SH-SY5Y (cell line): ENCODE data around the gene VASP.

Source experiments
- GATA2 ChIP-seq: IDR thresholded peaks from 2 replicates; pipeline ENCODE4 v1.6.1; 2011; ENCODE audit warnings: mild to moderate bottlenecking, low read depth, low read length
- GATA3 ChIP-seq: IDR thresholded peaks from 2 replicates; pipeline ENCODE4 v1.6.1; 2011; ENCODE audit warnings: low read depth, mild to moderate bottlenecking, low read length, moderate library complexity

Gene VASP

DNA sequence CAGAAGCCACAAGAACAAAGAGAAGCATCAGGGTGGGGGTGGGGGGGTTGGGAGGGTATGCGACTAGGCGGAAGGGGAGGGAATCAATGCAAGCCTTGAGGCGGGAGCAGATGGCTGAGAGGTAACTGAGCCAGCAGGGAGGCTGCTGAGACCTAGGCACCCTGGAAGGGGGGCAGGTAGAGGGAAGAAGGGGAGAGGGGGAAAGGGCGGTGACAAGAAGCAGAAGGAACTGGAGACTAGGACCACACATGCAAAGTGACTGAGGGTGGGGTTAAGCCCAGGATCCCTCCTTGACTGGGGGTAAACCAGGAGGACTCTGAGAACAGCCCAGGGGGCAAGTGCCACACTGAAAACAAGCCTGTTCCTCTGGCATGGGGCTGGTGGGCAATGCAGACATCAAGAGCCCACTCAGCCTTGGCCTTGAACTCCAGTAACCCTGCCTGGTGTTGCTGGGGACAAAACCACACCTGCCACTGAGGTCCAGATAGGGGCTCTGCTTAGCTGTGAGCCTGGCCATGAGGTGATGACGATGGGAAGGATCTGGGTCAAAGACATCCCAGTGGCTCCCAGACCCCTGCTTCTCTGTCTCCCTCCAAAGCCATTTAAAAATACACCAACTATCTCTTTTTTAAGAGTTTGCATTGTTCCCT, 57.0 kb downstream of the VASP start:
- TF ChIP-seq GATA2 (no peak), GATA3 (no peak)

DNA sequence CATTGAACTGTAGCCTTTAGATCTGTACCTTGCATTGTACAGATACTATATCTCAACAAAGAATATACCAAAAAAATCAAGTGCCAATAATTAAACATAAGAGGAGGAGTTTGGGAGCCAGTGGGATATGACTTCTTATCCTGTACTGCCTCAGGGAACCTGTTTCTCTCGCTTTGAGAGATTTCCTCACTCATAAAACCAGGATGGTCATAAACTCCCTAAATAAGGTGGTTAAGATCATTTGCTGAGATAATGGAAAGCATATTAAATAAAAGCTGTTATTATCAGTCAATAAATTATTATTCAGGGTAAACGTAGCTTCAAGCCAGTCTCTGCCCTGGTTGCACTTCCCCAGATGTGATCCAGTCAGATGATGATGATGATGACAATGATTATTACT, 60.3 kb downstream of the VASP start:
- no peak for TF ChIP-seq GATA3
- TF ChIP-seq GATA2: peak; percentile 11; the same call in 1 of the 2 replicates

DNA sequence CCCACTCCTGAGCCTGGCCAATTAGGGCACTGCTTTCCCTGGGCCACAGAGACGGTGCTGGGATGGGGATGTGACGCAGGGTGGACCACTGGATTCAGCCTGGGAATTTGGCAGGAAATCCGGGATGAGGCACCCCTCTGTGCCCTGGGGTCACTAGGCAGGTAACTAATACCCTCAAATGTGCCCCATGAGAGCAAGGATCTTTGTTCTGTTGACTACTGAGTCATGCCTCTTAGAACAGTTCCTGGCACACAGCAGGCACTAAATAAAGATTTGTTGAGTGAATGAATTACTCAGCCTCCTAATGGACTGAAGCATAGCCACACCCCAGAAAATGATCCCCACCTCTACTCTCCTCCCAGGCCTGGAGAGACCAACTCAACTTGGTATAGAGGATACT, 61.5 kb downstream of the VASP start:
- TF ChIP-seq GATA2: no peak
- no peak for TF ChIP-seq GATA3

DNA sequence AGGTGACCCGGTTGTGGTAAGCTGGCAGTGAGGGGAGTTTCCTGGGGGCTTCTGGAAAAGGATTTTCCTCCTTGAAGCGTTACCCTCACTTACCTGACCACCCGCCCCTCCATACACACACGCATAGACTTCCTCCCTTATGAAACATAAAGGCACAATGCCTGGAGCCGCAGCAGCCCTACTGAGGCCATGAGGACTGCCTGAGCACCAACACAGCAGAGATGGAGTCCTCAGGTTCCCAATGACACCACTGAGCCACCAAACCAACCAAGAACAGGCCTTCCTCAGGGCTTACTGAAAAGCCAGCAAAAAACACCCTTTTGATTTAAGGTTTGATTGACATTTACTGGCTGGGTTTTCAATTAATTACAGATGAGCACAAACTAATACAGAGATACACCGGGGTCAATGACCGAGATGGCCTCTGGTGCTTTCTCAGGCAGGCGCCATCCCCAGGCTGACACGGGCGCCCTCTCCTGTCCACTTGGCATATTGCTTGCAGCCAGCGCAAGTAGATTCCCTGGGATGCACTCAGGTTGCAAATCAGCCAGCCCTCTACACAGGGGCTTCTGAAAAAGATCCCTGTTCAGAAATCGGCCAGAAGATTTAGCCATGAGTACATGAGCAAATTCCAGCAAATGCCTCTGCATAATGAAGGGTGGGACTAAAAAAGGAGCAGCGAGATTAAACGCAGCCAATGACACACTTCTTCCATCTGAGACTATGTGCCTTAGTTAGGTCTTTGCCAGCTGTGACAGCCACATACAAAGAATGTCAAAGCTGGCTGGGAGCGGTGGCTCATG, 62.5 kb downstream of the VASP start:
- TF ChIP-seq GATA3: no peak
- no peak for TF ChIP-seq GATA2

DNA sequence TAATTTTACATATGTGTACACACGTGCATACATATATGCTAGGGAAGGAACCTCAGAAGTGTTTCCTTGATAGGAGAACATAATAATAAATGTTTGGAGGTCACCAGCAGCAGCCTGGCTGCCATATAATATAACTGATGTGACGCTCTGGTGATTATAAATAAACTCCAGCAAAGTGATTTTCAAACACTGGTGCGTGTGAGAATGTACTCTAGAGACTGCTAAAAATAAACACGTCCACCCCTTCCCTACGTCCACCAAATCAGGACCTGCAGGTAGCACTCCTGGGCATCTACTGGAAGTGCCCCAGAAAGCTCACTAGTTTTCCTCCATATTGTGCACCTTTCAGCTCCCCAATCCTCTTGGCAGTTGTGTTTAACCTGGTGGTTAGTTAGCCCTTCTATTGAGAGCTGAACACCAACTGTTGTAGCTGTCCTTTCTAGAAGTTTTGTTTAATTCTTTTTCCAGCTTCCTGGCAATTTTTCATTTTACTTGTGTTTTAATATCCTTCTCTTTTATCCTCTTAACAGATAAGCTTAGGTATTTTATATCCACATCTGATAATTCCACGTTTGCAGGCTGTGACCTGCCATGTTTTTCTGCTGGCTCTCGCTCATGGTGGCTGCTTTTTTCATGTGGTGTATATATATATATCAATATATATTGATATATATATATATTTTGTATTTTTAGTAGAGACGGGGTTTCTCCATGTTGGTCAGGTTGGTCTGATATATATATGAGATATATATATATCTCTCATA, 64.4 kb downstream of the VASP start:
- no peak for TF ChIP-seq GATA2
- TF ChIP-seq GATA3: no peak

DNA sequence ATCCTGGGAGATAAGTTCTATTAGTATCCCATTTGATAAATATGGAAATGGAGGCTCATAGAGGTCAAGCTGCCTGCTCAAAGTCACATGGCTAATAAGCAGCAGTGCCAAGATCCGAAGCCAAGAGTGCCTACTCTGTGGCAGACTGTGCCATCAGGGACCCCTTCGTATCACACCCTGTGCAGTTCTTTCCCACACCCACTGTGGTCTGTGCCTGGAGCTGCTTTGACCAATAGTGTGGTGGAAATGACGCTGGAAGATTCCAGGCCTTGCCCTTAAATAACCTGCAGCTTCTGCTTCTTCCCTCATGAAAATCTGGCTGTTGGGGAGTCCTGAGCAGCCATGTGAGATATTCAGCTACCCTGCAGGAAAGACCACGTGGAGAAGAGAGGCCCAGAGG, 67.2 kb downstream of the VASP start:
- TF ChIP-seq GATA2 (no peak), GATA3 (no peak)

DNA sequence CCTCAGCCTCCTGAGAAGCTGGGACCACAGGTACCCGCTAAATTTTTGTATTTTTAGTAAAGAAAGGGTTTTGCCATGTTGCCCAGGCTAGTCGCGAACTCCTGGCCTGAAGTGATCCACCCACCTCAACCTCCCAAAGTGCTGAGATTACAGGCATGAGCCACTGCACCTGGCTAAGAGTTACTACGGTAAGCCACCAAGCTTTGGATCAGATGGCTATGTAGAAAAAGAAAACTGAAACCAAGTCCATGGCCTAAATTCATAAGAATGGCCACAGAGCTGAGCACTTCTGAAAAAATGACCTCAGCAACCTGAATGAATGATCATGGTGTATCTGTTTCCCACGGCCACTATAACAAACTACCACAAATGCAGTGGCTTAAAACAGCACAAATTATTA, 67.9 kb downstream of the VASP start:
- no peak for TF ChIP-seq GATA2
